ENCODE data around the gene PACSIN2. TPM values are rescaled to one million over a fixed set of nuclear protein-coding genes. Genes with fewer than 3 reads are reported as not detected.

PACSIN2 gene
- total RNA-seq, 1 donor from 2014 or later: 87.8 TPM

- H3K9me3 Mint-ChIP-seq (ENCODE audit: unreplicated experiment): peaks cover 2% of the 10 kb centered on the region
- H2AFZ ChIP-seq (ENCODE audit: low read depth, low read length): no peak overlapping the region
- FAIRE-seq (no peak), DNase-seq (ENCODE audit: low read depth) (no peak)
- H3K4me1 ChIP-seq (ENCODE audit: insufficient read depth, low read length): peaks cover 10% of the 10 kb centered on the region
- peak overlapping the region; percentile 39 for H3K4me2 ChIP-seq (ENCODE audit: low read length)
- peaks cover 19% of the 10 kb centered on the region for H3K36me3 Mint-ChIP-seq (ENCODE audit: low read depth, unreplicated experiment)
- H3K9ac ChIP-seq (ENCODE audit: low read length): no peak overlapping the region
- H3K36me3 ChIP-seq (ENCODE audit: insufficient read depth, low read length): peaks cover 2% of the 10 kb centered on the region
- no peak overlapping the region for H3K4me3 ChIP-seq (ENCODE audit: insufficient read depth, low read depth, low read length)
- H3K9me3 ChIP-seq (ENCODE audit: insufficient read depth, low read depth, low read length): no peaks in the 10 kb centered on the region
- peak overlapping the region; percentile 63 for H3K27ac Mint-ChIP-seq (ENCODE audit: unreplicated experiment)
- no peak for TF ChIP-seq CTCF (IDR thresholded peaks at IDR 0.05; ENCODE audit: insufficient read depth, low read depth, low read length)
- no peak for TF ChIP-seq EZH2 (IDR thresholded peaks at IDR 0.05; ENCODE audit: insufficient read depth, low read length)
- H3K4me1 Mint-ChIP-seq (ENCODE audit: low read depth, unreplicated experiment): peaks cover 34% of the 10 kb centered on the region
- peaks cover 81% of the 10 kb centered on the region for H3K79me2 ChIP-seq (ENCODE audit: insufficient read depth, low read length)
- peak overlapping the region; percentile 59 for H3K27ac ChIP-seq (ENCODE audit: low read depth, low read length)
- H4K20me1 ChIP-seq (ENCODE audit: insufficient read depth, low read length): peaks cover 67% of the 10 kb centered on the region
- no peaks in the 10 kb centered on the region for H3K27me3 ChIP-seq (ENCODE audit: insufficient read depth, low read length)
- peak overlapping the region; percentile 22 for H3K4me3 Mint-ChIP-seq (ENCODE audit: unreplicated experiment)
- no peaks in the 10 kb centered on the region for H3K27me3 Mint-ChIP-seq (ENCODE audit: low read depth, unreplicated experiment)
These were observed 44.9 kb downstream of the PACSIN2 start for GRCh38 chr22:42970029-42970428.

DNA sequence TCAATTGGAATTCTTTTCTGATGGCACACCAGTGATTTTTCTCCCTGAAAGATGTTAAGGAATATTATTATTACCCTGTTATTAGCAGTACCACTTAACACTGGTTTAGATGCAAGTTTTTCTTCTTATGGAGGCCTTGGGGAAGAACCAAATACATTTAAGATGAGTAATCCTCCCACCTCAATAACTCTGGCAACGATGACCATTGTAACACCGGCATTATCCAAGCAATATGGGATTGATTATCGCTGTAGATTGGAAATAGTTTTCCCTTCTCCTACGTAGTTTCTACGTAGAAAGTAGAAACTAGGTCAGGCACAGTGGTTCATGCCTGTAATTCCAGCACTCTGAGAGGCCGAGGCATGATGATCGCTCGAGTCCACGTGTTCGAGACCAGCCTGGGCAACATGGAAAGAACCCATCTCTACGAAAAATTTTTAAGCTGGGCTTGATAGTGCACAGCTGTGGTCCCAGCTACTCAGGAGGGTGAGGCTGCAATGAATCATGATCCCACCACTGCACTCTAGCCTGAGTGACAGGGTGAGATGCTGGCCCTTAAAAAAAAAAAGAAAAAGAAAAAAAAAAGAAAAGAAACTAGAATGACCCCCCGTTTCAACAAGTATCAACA is 45.5 kb downstream of the PACSIN2 start:
- H3K36me3 Mint-ChIP-seq (ENCODE audit: low read depth, unreplicated experiment): peaks cover 22% of the 10 kb centered on the region
- Histone ChIP-seq H3K27me3 (ENCODE audit: insufficient read depth, low read length) (no peaks in the 10 kb centered on the region), H3K79me2 (ENCODE audit: insufficient read depth, low read length) (peaks cover 81% of the 10 kb centered on the region), H3K4me3 (ENCODE audit: insufficient read depth, low read depth, low read length) (no peak overlapping the region), H3K9me3 (ENCODE audit: insufficient read depth, low read depth, low read length) (no peaks in the 10 kb centered on the region), H3K27ac (ENCODE audit: low read depth, low read length) (peak overlapping the region; percentile 59), H2AFZ (ENCODE audit: low read depth, low read length) (no peak overlapping the region), H3K4me1 (ENCODE audit: insufficient read depth, low read length) (peaks cover 10% of the 10 kb centered on the region), H3K36me3 (ENCODE audit: insufficient read depth, low read length) (peaks cover 2% of the 10 kb centered on the region), H3K4me2 (ENCODE audit: low read length) (peak overlapping the region; percentile 39), H4K20me1 (ENCODE audit: insufficient read depth, low read length) (peaks cover 67% of the 10 kb centered on the region), H3K9ac (ENCODE audit: low read length) (no peak overlapping the region)
- TF ChIP-seq CTCF (IDR thresholded peaks at IDR 0.05; ENCODE audit: insufficient read depth, low read depth, low read length): no peak
- no peak for TF ChIP-seq EZH2 (IDR thresholded peaks at IDR 0.05; ENCODE audit: insufficient read depth, low read length)
- H3K9me3 Mint-ChIP-seq (ENCODE audit: unreplicated experiment): peaks cover 2% of the 10 kb centered on the region
- DNase-seq (ENCODE audit: low read depth) (peak; percentile 95), FAIRE-seq (no peak)
- H3K4me3 Mint-ChIP-seq (ENCODE audit: unreplicated experiment): peak overlapping the region; percentile 40
- peaks cover 37% of the 10 kb centered on the region for H3K4me1 Mint-ChIP-seq (ENCODE audit: low read depth, unreplicated experiment)
- peak overlapping the region; percentile 75 for H3K27ac Mint-ChIP-seq (ENCODE audit: unreplicated experiment)
- no peaks in the 10 kb centered on the region for H3K27me3 Mint-ChIP-seq (ENCODE audit: low read depth, unreplicated experiment)

DNA sequence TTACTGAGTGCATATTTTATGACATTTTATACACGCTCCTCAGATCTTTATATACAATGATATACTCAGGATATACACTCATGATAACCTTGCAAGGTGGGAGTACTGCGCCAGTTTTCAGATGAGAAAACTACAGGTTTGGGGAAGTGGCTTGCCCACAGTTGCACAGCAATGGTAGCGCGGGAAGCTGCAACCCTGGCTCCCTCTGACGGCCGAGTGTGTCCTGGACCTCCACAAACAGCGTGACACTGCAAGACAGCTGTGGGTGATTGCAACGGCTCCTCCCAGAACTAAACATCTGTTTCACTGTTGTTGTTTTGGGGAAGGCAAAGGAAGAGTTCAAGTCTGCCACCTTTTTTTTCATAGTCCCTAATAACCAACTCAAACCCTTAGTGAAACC is 47.0 kb downstream of the PACSIN2 start:
- H3K27me3 Mint-ChIP-seq (ENCODE audit: low read depth, unreplicated experiment): no peaks in the 10 kb centered on the region
- H4K20me1 ChIP-seq (ENCODE audit: insufficient read depth, low read length): peaks cover 62% of the 10 kb centered on the region
- no peak overlapping the region for H3K27ac Mint-ChIP-seq (ENCODE audit: unreplicated experiment)
- TF ChIP-seq EZH2 (IDR thresholded peaks at IDR 0.05; ENCODE audit: insufficient read depth, low read length) (no peak), CTCF (IDR thresholded peaks at IDR 0.05; ENCODE audit: insufficient read depth, low read depth, low read length) (no peak)
- H3K4me3 ChIP-seq (ENCODE audit: insufficient read depth, low read depth, low read length): no peak overlapping the region
- H3K9me3 Mint-ChIP-seq (ENCODE audit: unreplicated experiment): peaks cover 2% of the 10 kb centered on the region
- no peak for FAIRE-seq
- peaks cover 25% of the 10 kb centered on the region for H3K36me3 Mint-ChIP-seq (ENCODE audit: low read depth, unreplicated experiment)
- H3K36me3 ChIP-seq (ENCODE audit: insufficient read depth, low read length): peaks cover 2% of the 10 kb centered on the region
- H3K9ac ChIP-seq (ENCODE audit: low read length): no peak overlapping the region
- no peak overlapping the region for H2AFZ ChIP-seq (ENCODE audit: low read depth, low read length)
- no peaks in the 10 kb centered on the region for H3K9me3 ChIP-seq (ENCODE audit: insufficient read depth, low read depth, low read length)
- DNase-seq (ENCODE audit: low read depth): no peak
- H3K27me3 ChIP-seq (ENCODE audit: insufficient read depth, low read length): no peaks in the 10 kb centered on the region
- H3K4me2 ChIP-seq (ENCODE audit: low read length): no peak overlapping the region
- H3K4me1 Mint-ChIP-seq (ENCODE audit: low read depth, unreplicated experiment): peaks cover 34% of the 10 kb centered on the region
- peaks cover 80% of the 10 kb centered on the region for H3K79me2 ChIP-seq (ENCODE audit: insufficient read depth, low read length)
- H3K4me1 ChIP-seq (ENCODE audit: insufficient read depth, low read length): peaks cover 10% of the 10 kb centered on the region
- H3K27ac ChIP-seq (ENCODE audit: low read depth, low read length): no peak overlapping the region
- H3K4me3 Mint-ChIP-seq (ENCODE audit: unreplicated experiment): no peak overlapping the region

All from astrocyte (in vitro differentiated cells and primary cell).